Memory B cell (primary cell): ENCODE measurements around the gene PIH1D2.
A peak's percentile ranks its signal among the peaks of the same experiment; 100 is the strongest.
"Not testable (repeated sequence)": the region's sequence is repeated elsewhere in the genome, so short reads cannot be mapped to it uniquely, and the experiment has no call there.

ENCODE experiments used
- ATAC-seq: fragments of 150-1000 bp; cut with Tn5 transposase; 2 replicates; pipeline ENCODE4 v1.10.0; 2021; ENCODE audit warnings: low read depth, mild to moderate bottlenecking, moderate library complexity
- DNase-seq, 2 donors: peaks; one replicate each; pipeline ENCODE4 v3.0.0; 2022; ENCODE audit warnings: low spot score in 2 of 2
- H3K27ac Mint-ChIP-seq: one replicate; pipeline ENCODE4 v1.8.0; 2022; ENCODE audit warnings: mild to moderate bottlenecking, moderate library complexity, mixed read lengths
- H3K27me3 Mint-ChIP-seq: one replicate; pipeline ENCODE4 v1.8.0; 2022; ENCODE audit warnings: mixed read lengths
- H3K36me3 Mint-ChIP-seq: one replicate; pipeline ENCODE4 v1.8.0; 2022; ENCODE audit warnings: mild to moderate bottlenecking, mixed read lengths
- H3K4me1 Mint-ChIP-seq: one replicate; pipeline ENCODE4 v1.8.0; 2022; ENCODE audit warnings: mixed read lengths
- H3K4me3 Mint-ChIP-seq: one replicate; pipeline ENCODE4 v1.8.0; 2022; ENCODE audit warnings: mild to moderate bottlenecking, moderate library complexity, mixed read lengths
- H3K9me3 Mint-ChIP-seq: one replicate; pipeline ENCODE4 v1.8.0; 2022; ENCODE audit warnings: mixed read lengths

The PIH1D2 gene

DNA sequence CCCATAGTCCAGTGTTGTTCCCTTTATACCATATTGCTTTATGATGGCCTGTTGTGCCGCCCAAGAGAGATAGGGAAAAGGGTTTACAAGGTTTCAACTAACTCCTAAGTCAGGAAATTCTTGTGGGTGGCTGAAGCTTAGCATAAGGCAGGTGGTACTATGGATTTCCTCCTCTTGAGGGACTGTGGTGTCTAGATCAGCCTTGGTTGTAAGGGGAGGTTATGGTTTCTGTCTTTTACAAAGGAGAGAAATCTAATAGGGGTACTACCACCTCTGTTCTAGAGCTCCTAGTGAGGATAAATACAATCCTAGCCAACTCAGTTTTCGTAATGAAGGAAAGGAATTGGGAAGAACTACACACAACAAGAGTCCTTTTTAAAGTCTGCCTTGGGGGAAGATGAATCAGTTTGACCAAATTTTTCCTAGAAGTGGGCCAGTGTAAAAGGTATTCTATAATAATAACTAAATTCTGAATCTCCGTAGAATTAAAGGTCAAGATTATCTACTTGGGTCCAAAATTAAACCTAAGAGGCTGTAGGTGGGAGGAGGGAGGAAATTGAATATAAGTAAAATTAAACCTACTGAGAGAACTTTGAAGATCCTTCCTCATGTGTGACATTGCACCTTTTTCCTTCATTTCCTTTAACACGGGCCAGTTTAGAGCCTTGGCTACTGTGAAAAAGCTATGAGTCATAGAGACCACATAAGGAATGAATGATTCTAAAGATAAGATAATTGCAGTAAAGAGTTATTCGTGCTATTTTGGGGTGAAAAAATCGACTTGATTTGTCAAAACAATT is 31.5 kb downstream of the PIH1D2 start:
- ATAC-seq (no peak), DNase-seq (no peak)
- peaks cover 2% of the 10 kb centered on the region for H3K4me1 Mint-ChIP-seq
- no peaks in the 10 kb centered on the region for H3K27me3 Mint-ChIP-seq
- no peak overlapping the region for H3K4me3 Mint-ChIP-seq
- peak overlapping the region; percentile 24 for H3K27ac Mint-ChIP-seq
- peaks cover 29% of the 10 kb centered on the region for H3K36me3 Mint-ChIP-seq
- H3K9me3 Mint-ChIP-seq, result no peaks in the 10 kb centered on the region

DNA sequence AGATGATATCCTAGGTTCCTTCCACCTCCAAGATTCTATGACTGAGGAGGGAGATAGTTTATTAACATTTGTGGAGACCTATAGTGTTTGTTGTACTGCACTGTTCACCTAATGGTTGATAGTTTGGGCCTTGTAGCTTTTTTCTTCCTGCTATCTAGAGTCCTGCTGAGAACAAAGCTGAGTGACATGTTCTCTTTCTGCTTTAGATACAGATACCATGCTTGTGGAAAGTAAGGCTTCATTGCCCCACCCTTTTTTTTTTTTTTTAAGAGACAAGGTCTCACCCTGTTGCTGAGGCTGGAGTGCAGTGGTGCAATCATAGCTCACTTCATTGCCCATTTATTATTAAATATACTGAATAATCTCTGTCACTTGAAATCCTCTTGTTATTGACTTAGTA is 36.3 kb downstream of the PIH1D2 start:
- no peaks in the 10 kb centered on the region for H3K9me3 Mint-ChIP-seq
- ATAC-seq (no peak), DNase-seq (no peak)
- no peak overlapping the region for H3K4me3 Mint-ChIP-seq
- H3K27ac Mint-ChIP-seq, result no peak overlapping the region
- peaks cover 2% of the 10 kb centered on the region for H3K4me1 Mint-ChIP-seq
- peaks cover 23% of the 10 kb centered on the region for H3K36me3 Mint-ChIP-seq
- H3K27me3 Mint-ChIP-seq, result no peaks in the 10 kb centered on the region

DNA sequence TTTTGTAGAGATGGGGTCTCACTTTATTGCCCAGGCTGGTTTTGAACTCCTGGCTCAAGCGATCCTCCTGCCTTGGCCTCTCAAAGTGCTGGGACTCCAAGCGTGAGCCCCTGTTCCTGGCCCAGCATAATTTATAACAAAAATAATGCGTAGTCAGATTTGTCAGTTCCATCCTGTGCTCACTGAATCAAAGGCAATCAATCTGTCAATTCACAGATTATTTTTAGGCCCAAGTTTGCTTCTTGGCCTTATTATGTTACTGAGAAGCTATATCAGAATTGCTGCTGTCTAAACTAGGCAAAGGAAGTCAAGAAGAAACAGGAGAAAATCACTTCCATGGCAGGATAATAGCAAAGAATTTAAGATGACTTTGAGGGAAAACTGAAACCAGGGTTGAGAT is 39.9 kb downstream of the PIH1D2 start:
- DNase-seq (no peak), ATAC-seq (no peak)
- no peak overlapping the region for H3K4me3 Mint-ChIP-seq
- no peaks in the 10 kb centered on the region for H3K4me1 Mint-ChIP-seq
- H3K9me3 Mint-ChIP-seq, result no peaks in the 10 kb centered on the region
- no peak overlapping the region for H3K27ac Mint-ChIP-seq
- H3K27me3 Mint-ChIP-seq, result no peaks in the 10 kb centered on the region
- H3K36me3 Mint-ChIP-seq, result peaks cover 26% of the 10 kb centered on the region

DNA sequence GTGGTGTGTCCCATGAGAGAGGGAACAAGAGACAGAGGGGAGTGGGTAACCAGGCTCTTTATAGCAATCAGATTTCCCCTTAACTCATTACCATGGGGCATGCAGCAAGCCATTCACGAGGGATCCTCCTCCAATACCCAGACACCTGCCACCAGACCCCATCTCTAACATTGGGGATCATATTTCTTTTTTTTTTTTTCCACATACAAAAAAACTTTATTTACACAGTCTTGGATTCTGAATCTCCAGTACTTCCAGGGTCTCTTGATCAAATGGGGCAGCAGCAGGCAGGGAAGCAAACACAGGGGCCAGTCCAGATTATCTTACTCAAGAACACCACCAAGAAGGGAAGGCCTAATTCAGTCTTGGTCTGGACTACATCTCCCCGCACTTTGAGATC is 44.4 kb downstream of the PIH1D2 start:
- Mint-ChIP-seq H3K27me3 (no peaks in the 10 kb centered on the region), H3K4me1 (peaks cover 4% of the 10 kb centered on the region), H3K9me3 (no peaks in the 10 kb centered on the region), H3K27ac (no peak overlapping the region), H3K36me3 (peaks cover 26% of the 10 kb centered on the region), H3K4me3 (no peak overlapping the region)
- ATAC-seq (no peak), DNase-seq (no peak)

DNA sequence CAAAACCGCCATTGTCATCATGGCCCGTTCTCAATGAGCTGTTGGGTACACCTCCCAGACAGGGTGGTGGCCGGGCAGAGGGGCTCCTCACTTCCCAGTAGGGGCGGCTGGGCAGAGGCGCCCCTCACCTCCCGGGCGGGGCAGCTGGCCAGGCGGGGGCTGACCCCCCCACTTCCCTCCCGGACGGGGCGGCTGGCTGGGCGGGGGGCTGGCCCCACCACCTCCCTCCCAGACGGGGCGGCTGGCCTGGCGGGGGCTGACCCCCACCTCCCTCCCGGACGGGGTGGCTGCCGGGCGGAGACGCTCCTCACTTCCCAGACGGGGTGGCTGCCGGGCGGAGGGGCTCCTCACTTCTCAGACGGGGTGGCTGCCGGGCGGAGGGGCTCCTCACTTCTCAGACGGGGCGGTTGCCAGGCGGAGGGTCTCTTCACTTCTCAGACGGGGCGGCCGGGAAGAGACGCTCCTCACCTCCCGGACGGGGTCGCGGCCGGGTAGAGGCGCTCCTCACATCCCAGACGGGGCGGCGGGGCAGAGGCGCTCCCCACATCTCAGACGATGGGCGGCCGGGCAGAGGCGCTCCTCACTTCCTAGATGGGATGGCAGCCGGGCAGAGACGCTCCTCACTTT is 46.9 kb downstream of the PIH1D2 start:
- H3K4me3 Mint-ChIP-seq, H3K27me3 Mint-ChIP-seq, ATAC-seq, DNase-seq, H3K9me3 Mint-ChIP-seq, H3K27ac Mint-ChIP-seq: not testable (repeated sequence)
- peaks cover 12% of the 10 kb centered on the region for H3K4me1 Mint-ChIP-seq
- H3K36me3 Mint-ChIP-seq, result peaks cover 16% of the 10 kb centered on the region

DNA sequence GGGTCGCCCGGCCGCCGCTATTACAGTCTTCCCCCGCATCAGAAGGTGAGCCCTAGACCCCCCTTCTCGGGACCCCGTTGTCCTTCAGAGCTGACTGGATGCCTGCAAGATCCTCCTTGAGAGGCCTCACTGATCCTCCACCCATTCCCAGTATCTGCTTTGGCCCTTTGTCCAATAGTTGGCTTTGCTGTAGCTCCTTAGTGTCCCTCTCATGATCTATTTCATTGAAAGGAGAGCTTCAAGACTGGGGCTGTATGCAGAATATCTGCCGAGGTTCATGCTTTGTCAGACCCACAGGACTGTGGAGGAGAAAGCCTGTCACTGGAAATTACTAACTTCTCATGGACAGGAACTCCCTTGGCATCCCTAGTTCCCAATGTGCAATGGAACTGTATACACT is 48.1 kb downstream of the PIH1D2 start:
- H3K4me3 Mint-ChIP-seq, result peak overlapping the region; percentile 100
- no peaks in the 10 kb centered on the region for H3K9me3 Mint-ChIP-seq
- H3K27me3 Mint-ChIP-seq, result no peaks in the 10 kb centered on the region
- DNase-seq, result peak in 1 of 2 donors; percentile 18
- H3K27ac Mint-ChIP-seq, result peak overlapping the region; percentile 91
- H3K4me1 Mint-ChIP-seq, result peaks cover 12% of the 10 kb centered on the region
- no peak for ATAC-seq
- H3K36me3 Mint-ChIP-seq, result peaks cover 16% of the 10 kb centered on the region

DNA sequence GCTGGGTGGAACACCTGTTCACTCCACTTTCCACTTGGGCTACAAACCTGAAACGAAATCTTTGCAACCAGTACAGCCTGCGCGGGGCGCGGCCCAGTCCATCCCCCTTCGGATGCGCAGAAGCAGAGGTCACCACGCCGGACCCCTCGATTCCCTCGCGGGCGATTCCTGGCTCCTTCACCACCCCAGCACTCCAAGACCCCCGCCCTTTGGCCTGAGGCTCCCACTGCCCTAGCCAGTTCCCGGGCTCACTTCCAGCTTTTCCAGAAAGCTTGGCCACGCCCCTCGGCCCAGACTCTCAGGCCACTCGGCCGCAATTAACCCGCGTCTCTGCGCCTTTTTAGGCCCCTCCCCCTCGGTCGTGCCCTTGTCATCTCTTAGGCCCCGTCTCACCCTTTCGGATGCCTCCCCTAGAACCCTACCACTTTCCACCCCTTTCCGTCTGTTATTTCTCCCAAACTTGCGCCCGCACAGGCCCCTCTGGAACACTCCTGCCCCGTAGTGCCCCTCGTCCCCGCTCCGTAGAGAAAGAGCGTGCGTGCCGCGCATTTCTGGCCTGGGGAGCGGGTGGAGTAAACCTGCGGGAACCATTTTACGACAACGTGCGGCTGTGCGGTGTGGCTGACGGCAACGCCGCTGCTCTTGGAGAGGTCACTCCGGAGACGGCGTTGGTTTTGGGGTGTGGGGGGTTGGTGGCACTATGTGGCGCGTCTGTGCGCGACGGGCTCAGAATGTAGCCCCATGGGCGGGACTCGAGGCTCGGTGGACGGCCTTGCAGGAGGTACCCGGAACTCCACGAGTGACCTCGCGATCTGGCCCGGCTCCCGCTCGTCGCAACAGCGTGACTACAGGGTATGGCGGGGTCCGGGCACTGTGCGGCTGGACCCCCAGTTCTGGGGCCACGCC is 48.8 kb downstream of the PIH1D2 start, which contains the start of gene DLAT:
DLAT (plus strand) TSS at position 636 of the 906 bp plus-strand sequence; CDS start at position 701, 65 bp downstream.
- Mint-ChIP-seq H3K4me3 (peak within 1 kb of the TSS; percentile 100), H3K27me3 (no peaks in the 10 kb centered on the region), H3K9me3 (no peaks in the 10 kb centered on the region), H3K4me1 (peaks cover 12% of the 10 kb centered on the region), H3K36me3 (peaks cover 13% of the 10 kb centered on the region), H3K27ac (peak within 1 kb of the TSS; percentile 91)
- DNase-seq (peak; percentile 61 to 77), ATAC-seq (peak; percentile 81)

DNA sequence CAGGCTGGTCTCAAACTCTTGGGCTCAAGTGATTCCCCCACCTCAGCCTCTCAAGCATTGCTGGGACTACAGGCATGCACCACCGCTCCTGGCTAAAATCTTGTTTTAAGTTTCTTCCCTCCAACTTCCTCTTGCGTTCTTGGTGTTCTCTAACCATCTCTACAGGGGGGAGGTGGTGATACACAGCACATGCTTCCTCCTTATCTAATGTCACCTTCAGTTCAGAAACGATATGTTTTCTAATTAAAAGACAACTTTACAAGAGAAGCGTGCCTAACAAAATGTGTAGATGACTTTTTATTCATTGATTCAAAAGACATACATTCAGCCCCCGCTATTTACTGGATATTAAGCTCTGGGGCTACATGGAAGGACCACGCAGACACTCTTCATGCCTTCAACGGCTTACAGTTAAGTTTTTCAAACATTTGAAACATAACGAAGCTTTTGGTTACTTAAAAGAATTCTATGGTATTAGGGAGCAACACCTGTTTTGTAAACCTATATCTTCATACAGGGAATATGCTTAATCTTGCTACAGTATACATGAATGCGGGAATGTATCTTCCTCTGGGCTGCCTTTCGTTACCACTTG is 49.5 kb downstream of the PIH1D2 start:
- Mint-ChIP-seq H3K9me3 (no peaks in the 10 kb centered on the region), H3K36me3 (peaks cover 6% of the 10 kb centered on the region), H3K4me1 (peaks cover 12% of the 10 kb centered on the region), H3K27ac (peak overlapping the region; percentile 91), H3K4me3 (peak overlapping the region; percentile 100), H3K27me3 (no peaks in the 10 kb centered on the region)
- ATAC-seq, result peak; percentile 70
- DNase-seq, result peak in 1 of 2 donors; percentile 16

DNA sequence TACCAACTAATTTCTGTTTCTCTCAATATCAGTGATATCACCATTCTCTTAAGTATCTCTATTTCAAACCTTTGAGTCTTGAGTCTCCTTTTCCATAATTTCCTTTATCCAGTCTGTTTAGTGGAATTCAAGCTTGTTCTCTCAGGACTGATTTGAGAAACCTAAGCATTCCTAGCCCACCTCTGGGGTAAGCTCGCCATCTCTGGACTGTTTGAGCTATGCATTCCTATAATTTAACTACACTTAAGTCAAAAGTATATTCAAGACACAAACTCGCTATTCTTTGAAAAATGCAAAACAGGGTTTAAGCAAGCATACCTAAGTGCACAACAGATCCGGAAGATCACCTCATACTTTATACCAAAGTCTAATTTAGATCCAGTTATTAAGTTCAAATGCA is 50.7 kb downstream of the PIH1D2 start:
- peak overlapping the region; percentile 50 for H3K4me3 Mint-ChIP-seq
- H3K27me3 Mint-ChIP-seq, result no peaks in the 10 kb centered on the region

DNA sequence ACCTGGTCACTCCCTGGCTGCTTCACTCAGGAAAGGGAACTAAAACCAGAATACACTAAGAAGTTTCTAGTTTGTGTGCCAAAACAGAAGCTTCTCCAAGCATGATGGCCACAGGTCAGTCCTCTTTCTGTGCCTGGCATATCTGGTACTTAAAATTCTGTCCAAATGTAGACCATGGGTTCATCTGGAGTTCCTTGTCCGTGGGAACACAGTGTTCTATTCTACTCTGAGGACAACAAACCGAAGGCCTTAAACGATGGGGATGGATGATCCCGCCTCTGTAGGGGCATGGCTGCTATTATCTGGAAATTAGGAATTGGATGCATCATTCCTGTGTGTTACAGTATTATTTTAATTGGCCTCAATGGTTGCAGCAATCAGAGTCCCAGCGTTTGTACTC is 54.8 kb downstream of the PIH1D2 start:
- Mint-ChIP-seq H3K27me3 (no peaks in the 10 kb centered on the region), H3K4me3 (no peak overlapping the region), H3K27ac (no peak overlapping the region), H3K9me3 (no peaks in the 10 kb centered on the region), H3K4me1 (peaks cover 13% of the 10 kb centered on the region), H3K36me3 (no peaks in the 10 kb centered on the region)
- ATAC-seq (no peak), DNase-seq (no peak)

More for the DNA sequence above, 50.7 kb downstream of the PIH1D2 start:
- Mint-ChIP-seq H3K27ac (peak overlapping the region; percentile 41), H3K36me3 (no peaks in the 10 kb centered on the region), H3K4me1 (peaks cover 12% of the 10 kb centered on the region), H3K9me3 (no peaks in the 10 kb centered on the region)
- DNase-seq (no peak), ATAC-seq (no peak)
